ENCODE results near the gene BRMS1.

BRMS1 gene

DNA sequence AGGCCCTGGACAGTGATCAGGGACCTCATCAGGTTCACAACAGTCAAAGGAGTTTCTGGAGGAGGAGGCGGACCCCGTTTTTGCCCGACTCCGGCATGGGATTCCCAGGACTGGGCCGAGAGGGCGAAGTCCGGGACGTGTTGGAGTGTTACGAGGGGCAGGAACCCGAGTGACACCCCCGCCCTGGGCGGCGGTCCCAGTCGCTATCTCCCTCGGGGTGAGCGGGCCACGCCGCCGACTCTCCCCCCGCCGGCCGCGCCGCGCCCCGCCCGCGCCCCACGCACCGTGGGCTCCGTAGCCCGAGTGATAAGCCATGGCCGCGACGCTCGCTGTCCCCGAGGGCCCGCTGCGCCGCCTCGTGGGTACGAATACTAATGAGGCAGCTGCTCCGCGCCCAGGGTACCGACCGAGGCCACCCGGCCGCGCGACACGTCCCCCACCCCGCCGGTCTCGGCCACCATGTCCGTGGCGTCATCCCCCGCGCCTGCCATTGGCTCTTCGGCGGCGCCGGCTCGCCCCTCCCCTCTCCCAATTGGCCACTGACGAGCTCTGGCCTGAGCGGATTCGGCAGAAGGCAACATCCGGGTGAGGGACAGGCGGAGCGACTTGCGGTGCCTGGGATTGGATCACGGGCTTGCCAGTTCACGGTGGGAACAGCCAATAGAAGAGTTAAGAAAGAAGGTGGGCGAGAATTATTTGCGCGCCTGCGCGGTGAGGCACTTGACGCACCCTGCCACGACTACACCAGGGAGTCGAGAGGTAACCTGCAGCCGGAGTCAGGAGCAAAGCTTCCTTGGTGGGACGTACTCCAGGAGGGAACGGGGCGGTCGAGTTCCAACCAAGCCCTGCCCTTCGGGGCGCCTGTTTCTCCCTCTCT lies 56.0 kb downstream of the BRMS1 start, which contains the start of gene YIF1A:
Gene YIF1A (minus strand): TSS at position 473 of the 877 bp plus-strand sequence. CDS start 158 bp downstream, at position 315.
- peak; percentile 83; the same call in 1 of the 2 replicates for TF ChIP-seq POLR2AphosphoS5 (IDR thresholded peaks at IDR 0.05; ENCODE audit: borderline replicate concordance, low read depth, low read length)
- no peak for TF ChIP-seq EZH2 (IDR thresholded peaks at IDR 0.05)
- peak; percentile 76 for TF ChIP-seq FOXP2 (optimal IDR thresholded peaks at IDR 0.05; ENCODE audit: control extremely low read depth, extremely low read length, insufficient read depth)
- Histone ChIP-seq H3K9ac (ENCODE audit: insufficient read length) (peak within 1 kb of the TSS; percentile 87), H3K9me3 (ENCODE audit: low read depth, low read length) (no peaks in the 10 kb centered on the region), H3K27ac (peak within 1 kb of the TSS; percentile 56; the same call in 1 of the 2 replicates), H3K4me3 (peak within 1 kb of the TSS; percentile 84), H3K36me3 (ENCODE audit: insufficient read depth, low read length) (no peaks in the 10 kb centered on the region; the same call in 1 of the 2 replicates)
- peak; percentile 97 for DNase-seq (ENCODE audit: low read depth, low spot score)

DNA sequence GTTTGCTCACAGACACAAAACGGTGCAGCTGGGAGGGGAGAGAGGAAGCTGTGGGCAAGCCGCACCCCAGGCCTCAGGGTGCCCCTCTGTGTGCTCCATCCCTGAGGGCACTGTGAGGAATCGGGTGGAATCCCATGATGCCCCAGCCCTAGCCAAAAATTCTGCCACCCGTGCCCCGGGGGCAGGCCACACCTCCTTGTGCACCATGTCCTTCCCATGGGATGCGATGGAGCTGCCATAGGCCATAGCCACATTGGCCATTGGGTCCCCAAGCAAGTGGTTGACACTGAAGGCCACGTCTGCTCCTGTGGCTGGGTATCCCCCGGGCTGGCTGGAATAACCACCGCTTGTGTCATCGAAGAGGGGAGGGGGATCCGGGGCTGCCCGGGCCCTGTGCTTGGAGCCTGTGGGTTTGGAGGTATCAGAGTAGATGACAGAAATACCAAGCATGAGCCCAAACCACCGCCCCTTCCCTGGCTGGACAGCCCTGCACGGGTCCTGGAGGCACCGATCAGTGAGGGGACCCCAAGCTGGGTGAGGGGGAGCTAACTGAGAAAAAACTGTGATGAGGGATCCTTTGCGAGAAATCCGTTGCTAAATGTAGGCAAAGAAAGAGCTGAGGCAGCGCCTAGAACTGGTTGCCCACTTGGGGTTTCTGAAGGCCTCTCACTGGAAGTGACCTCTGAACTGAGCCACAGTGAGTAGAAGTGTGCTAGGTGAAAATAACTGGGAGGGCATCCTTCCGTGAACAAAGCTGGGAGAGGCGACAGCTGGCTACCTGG lies 56.8 kb downstream of the BRMS1 start:
- no peaks in the 10 kb centered on the region; the same call in 1 of the 2 replicates for H3K36me3 ChIP-seq (ENCODE audit: insufficient read depth, low read length)
- peak overlapping the region; percentile 56; the same call in 1 of the 2 replicates for H3K27ac ChIP-seq
- peak overlapping the region; percentile 84 for H3K4me3 ChIP-seq
- peak overlapping the region; percentile 87 for H3K9ac ChIP-seq (ENCODE audit: insufficient read length)
- TF ChIP-seq EZH2 (IDR thresholded peaks at IDR 0.05) (no peak), FOXP2 (optimal IDR thresholded peaks at IDR 0.05; ENCODE audit: control extremely low read depth, extremely low read length, insufficient read depth) (no peak), POLR2AphosphoS5 (IDR thresholded peaks at IDR 0.05; ENCODE audit: borderline replicate concordance, low read depth, low read length) (no peak)
- no peaks in the 10 kb centered on the region for H3K9me3 ChIP-seq (ENCODE audit: low read depth, low read length)
- no peak for DNase-seq (ENCODE audit: low read depth, low spot score)

Measured in SK-N-MC (cell line).